Glomerular endothelial cell (primary cell): Measurements from ENCODE around the gene GHR. TPM values are rescaled to one million over a fixed set of nuclear protein-coding genes. Genes with fewer than 3 reads are reported as not detected.
"Not testable (repeated sequence)": the region's sequence is repeated elsewhere in the genome, so short reads cannot be mapped to it uniquely, and the experiment has no call there.

Source experiments
- DNase-seq: peaks from one replicate; pipeline ENCODE4 v3.0.0-alpha.2; 2011; ENCODE audit warnings: low read depth, low spot score; ENCODE audit errors: extremely low read depth
- total RNA-seq: library from RNA; depleted of rRNA; stranded (reverse); fragments of >200 nt; gene quantifications from 2 replicates; pipeline ENCODE4 v1.2.3, GENCODE V29; 2015

The GHR gene
- total RNA-seq, 1 donor from 2014 or later, result 0.35 TPM

GRCh38 chr5:42564689-42565356, 141.6 kb downstream of the GHR start:
- DNase-seq, result no peak

- DNase-seq, result no peak
Measured at GRCh38 chr5:42566652-42567295, 143.5 kb downstream of the GHR start.

- DNase-seq, result no peak
Measured at GRCh38 chr5:42569325-42569724, 146.1 kb downstream of the GHR start.

- no peak for DNase-seq
Measured at GRCh38 chr5:42569953-42570548, 146.8 kb downstream of the GHR start.

GRCh38 chr5:42570966-42571960, 148.0 kb downstream of the GHR start:
- no peak for DNase-seq

GRCh38 chr5:42572313-42572712, 149.1 kb downstream of the GHR start:
- DNase-seq, result no peak

GRCh38 chr5:42573386-42573785, 150.1 kb downstream of the GHR start:
- no peak for DNase-seq

- not testable (repeated sequence) for DNase-seq
Measured at GRCh38 chr5:42575914-42576313, 152.7 kb downstream of the GHR start.

- DNase-seq, result not testable (repeated sequence)
Measured at GRCh38 chr5:42578901-42579300, 155.7 kb downstream of the GHR start.

GRCh38 chr5:42579320-42579719, 156.1 kb downstream of the GHR start:
- DNase-seq, result no peak

- no peak for DNase-seq
Measured at GRCh38 chr5:42581845-42582244, 158.6 kb downstream of the GHR start.

- no peak for DNase-seq
Measured at GRCh38 chr5:42582723-42583122, 159.5 kb downstream of the GHR start.

GRCh38 chr5:42583322-42583721, 160.1 kb downstream of the GHR start:
- DNase-seq, result peak; percentile 34

GRCh38 chr5:42586625-42587024, 163.4 kb downstream of the GHR start:
- no peak for DNase-seq

GRCh38 chr5:42587096-42587723, 164.0 kb downstream of the GHR start:
- no peak for DNase-seq

GRCh38 chr5:42590566-42590965, 167.3 kb downstream of the GHR start:
- DNase-seq, result no peak

- no peak for DNase-seq
Measured at GRCh38 chr5:42591015-42591414, 167.8 kb downstream of the GHR start.

GRCh38 chr5:42592401-42593140, 169.3 kb downstream of the GHR start:
- DNase-seq, result no peak

- no peak for DNase-seq
Measured at GRCh38 chr5:42593591-42593990, 170.4 kb downstream of the GHR start.

- no peak for DNase-seq
Measured at GRCh38 chr5:42595597-42595996, 172.4 kb downstream of the GHR start.
